Trophoblast cell (in vitro differentiated cells and primary cell): Measurements from ENCODE around the gene DND1.

Source experiments
- DNase-seq, 2 donors: peaks; one replicate each; pipeline ENCODE4 v3.0.0-alpha.2; 2016
- H2AFZ ChIP-seq: 2 replicates; pipeline ENCODE4 v1.6.1; 2013; ENCODE audit warnings: low read length, moderate library complexity, mild to moderate bottlenecking; ENCODE audit not compliant: insufficient read depth, poor library complexity
- H2AK5ac ChIP-seq: 2 replicates; pipeline ENCODE4 v1.6.1; 2013; ENCODE audit warnings: mild to moderate bottlenecking, low read length
- H2BK120ac ChIP-seq: 2 replicates; pipeline ENCODE4 v1.6.1; 2013; ENCODE audit warnings: low read length, mild to moderate bottlenecking, moderate library complexity; ENCODE audit not compliant: insufficient read depth, poor library complexity
- H2BK12ac ChIP-seq: 2 replicates; pipeline ENCODE4 v1.6.1; 2013; ENCODE audit warnings: mild to moderate bottlenecking, low read length, moderate library complexity
- H2BK5ac ChIP-seq: 2 replicates; pipeline ENCODE4 v1.6.1; 2013; ENCODE audit warnings: low read length, low read depth, moderate library complexity, mild to moderate bottlenecking; ENCODE audit not compliant: poor library complexity
- H3K14ac ChIP-seq: 2 replicates; pipeline ENCODE4 v1.6.1; 2013; ENCODE audit warnings: mild to moderate bottlenecking, low read length
- H3K18ac ChIP-seq: 2 replicates; pipeline ENCODE4 v1.6.1; 2013; ENCODE audit warnings: mild to moderate bottlenecking, low read length
- H3K23ac ChIP-seq: 2 replicates; pipeline ENCODE4 v1.6.1; 2013; ENCODE audit warnings: low read length
- H3K27ac ChIP-seq: 2 replicates; pipeline ENCODE4 v1.5.1; 2013; ENCODE audit warnings: low read depth, mild to moderate bottlenecking, inconsistent platforms, low read length, moderate library complexity
- H3K27me3 ChIP-seq: 2 replicates; pipeline ENCODE4 v1.6.1; 2013; ENCODE audit warnings: inconsistent platforms, mild to moderate bottlenecking, low read length, moderate library complexity; ENCODE audit not compliant: insufficient read depth
- H3K36me3 ChIP-seq, 2 experiments: 1 replicate in 1 of 2; 2 replicates in 1 of 2; pipeline ENCODE4 v1.6.1; 2013; ENCODE audit warnings: low read length in 2 of 2, mild to moderate bottlenecking in 2 of 2, moderate library complexity in 1 of 2; ENCODE audit not compliant: insufficient read depth in 2 of 2, control insufficient read depth in 1 of 2
- H3K4ac ChIP-seq: 2 replicates; pipeline ENCODE4 v1.6.1; 2013; ENCODE audit warnings: low read depth, mild to moderate bottlenecking, low read length, moderate library complexity
- H3K4me1 ChIP-seq, 2 experiments: 1 replicate in 1 of 2; 2 replicates in 1 of 2; pipeline ENCODE4 v1.6.1; 2013; ENCODE audit warnings: low read length in 2 of 2, mild to moderate bottlenecking in 2 of 2, moderate library complexity in 1 of 2; ENCODE audit not compliant: insufficient read depth in 2 of 2, control insufficient read depth in 1 of 2
- H3K4me2 ChIP-seq: 2 replicates; pipeline ENCODE4 v1.6.1; 2013; ENCODE audit warnings: inconsistent platforms, mild to moderate bottlenecking, low read length, moderate library complexity
- H3K4me3 ChIP-seq: 2 replicates; pipeline ENCODE4 v1.5.1; 2013; ENCODE audit warnings: mild to moderate bottlenecking, low read depth, low read length, inconsistent platforms
- H3K79me1 ChIP-seq: one replicate; pipeline ENCODE4 v1.6.1; 2013; ENCODE audit warnings: low read length
- H3K79me2 ChIP-seq: 2 replicates; pipeline ENCODE4 v1.6.1; 2013; ENCODE audit warnings: low read length, mild to moderate bottlenecking; ENCODE audit not compliant: control insufficient read depth, insufficient read depth, poor library complexity
- H3K9ac ChIP-seq: 2 replicates; pipeline ENCODE4 v1.6.1; 2013; ENCODE audit warnings: mild to moderate bottlenecking, low read length
- H3K9me3 ChIP-seq: 2 replicates; pipeline ENCODE4 v1.6.1; 2013; ENCODE audit warnings: low read depth, mild to moderate bottlenecking, control low read depth, inconsistent platforms, low read length; ENCODE audit not compliant: insufficient read depth
- H4K12ac ChIP-seq: 2 replicates; pipeline ENCODE4 v1.6.1; 2013; ENCODE audit warnings: low read depth, mild to moderate bottlenecking, low read length, moderate library complexity
- H4K8ac ChIP-seq: 2 replicates; pipeline ENCODE4 v1.6.1; 2013; ENCODE audit warnings: low read depth, mild to moderate bottlenecking, low read length, moderate library complexity
- H4K91ac ChIP-seq: one replicate; pipeline ENCODE4 v1.6.1; 2013; ENCODE audit warnings: low read depth, mild to moderate bottlenecking, low read length, moderate library complexity
- WGBS: extraction: QIAGEN DNeasy Blood & Tissue Kit; methylation state at CpG from one replicate; pipeline ENCODE4 v1.1.7; 2013; ENCODE audit warnings: missing lambda C conversion rate; ENCODE audit not compliant: insufficient read length, insufficient coverage; ENCODE audit errors: extremely low coverage; 5-methylcytosine and 5-hydroxymethylcytosine counted together

Gene DND1

GRCh38 chr5:140635291-140636257, 37.8 kb downstream of the DND1 start:
- no peak overlapping the region for H3K4ac ChIP-seq
- no peak overlapping the region for H2AFZ ChIP-seq
- no peak overlapping the region for H2BK5ac ChIP-seq
- H3K4me2 ChIP-seq: no peak overlapping the region
- H3K9me3 ChIP-seq: peaks cover 16% of the 10 kb centered on the region
- no peak overlapping the region for H3K23ac ChIP-seq
- no peak overlapping the region for H4K91ac ChIP-seq
- no peaks in the 10 kb centered on the region for H3K36me3 ChIP-seq
- H3K18ac ChIP-seq: no peak overlapping the region
- H3K27me3 ChIP-seq: no peaks in the 10 kb centered on the region
- WGBS: no CpG with 5 or more reads among the region's 8 CpGs
- H2BK120ac ChIP-seq: no peak overlapping the region
- H2AK5ac ChIP-seq: no peak overlapping the region
- peaks cover 5 to 10% of the 10 kb centered on the region in 2 experiments for H3K4me1 ChIP-seq
- no peak overlapping the region for H3K9ac ChIP-seq
- DNase-seq: no peak
- H3K79me1 ChIP-seq: peaks cover 4% of the 10 kb centered on the region
- no peak overlapping the region for H3K27ac ChIP-seq
- H3K14ac ChIP-seq: no peak overlapping the region
- H4K12ac ChIP-seq: no peak overlapping the region
- no peak overlapping the region for H4K8ac ChIP-seq
- peaks cover 4% of the 10 kb centered on the region for H3K79me2 ChIP-seq
- no peak overlapping the region for H3K4me3 ChIP-seq
- no peak overlapping the region for H2BK12ac ChIP-seq

DNA sequence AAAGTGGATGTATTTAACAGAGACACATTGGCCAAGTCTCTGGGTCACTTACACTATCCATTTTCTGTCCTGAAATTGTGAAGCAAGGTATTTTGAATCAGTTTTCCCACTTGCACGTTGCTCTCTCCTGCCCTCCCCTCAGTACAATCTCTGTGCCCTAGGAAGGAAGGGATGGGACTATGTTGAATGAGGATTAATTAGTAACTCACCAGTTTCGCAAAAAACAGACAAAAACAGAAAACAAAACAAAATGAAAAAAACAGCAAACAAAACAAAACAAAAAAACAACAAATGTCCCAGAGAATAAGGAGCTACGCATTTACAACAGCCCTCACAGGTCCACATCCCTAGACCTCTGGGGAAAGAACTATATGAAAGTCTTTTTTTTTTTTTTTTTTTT, 39.3 kb downstream of the DND1 start:
- Histone ChIP-seq H3K9me3 (peaks cover 16% of the 10 kb centered on the region), H2BK120ac (no peak overlapping the region), H2AK5ac (no peak overlapping the region), H3K23ac (no peak overlapping the region), H3K4ac (no peak overlapping the region), H2AFZ (no peak overlapping the region), H3K79me1 (no peaks in the 10 kb centered on the region), H3K14ac (no peak overlapping the region), H3K9ac (no peak overlapping the region), H2BK5ac (no peak overlapping the region), H2BK12ac (no peak overlapping the region), H4K12ac (no peak overlapping the region), H3K27ac (no peak overlapping the region), H3K4me3 (no peak overlapping the region), H4K91ac (no peak overlapping the region), H3K4me1 (peaks cover 0 to 4% of the 10 kb centered on the region in 2 experiments), H3K36me3 (no peaks in the 10 kb centered on the region), H3K27me3 (no peaks in the 10 kb centered on the region), H3K4me2 (no peak overlapping the region), H3K79me2 (no peaks in the 10 kb centered on the region), H4K8ac (no peak overlapping the region), H3K18ac (no peak overlapping the region)
- WGBS: no CpG with 5 or more reads among the region's 3 CpGs
- DNase-seq: no peak

DNA sequence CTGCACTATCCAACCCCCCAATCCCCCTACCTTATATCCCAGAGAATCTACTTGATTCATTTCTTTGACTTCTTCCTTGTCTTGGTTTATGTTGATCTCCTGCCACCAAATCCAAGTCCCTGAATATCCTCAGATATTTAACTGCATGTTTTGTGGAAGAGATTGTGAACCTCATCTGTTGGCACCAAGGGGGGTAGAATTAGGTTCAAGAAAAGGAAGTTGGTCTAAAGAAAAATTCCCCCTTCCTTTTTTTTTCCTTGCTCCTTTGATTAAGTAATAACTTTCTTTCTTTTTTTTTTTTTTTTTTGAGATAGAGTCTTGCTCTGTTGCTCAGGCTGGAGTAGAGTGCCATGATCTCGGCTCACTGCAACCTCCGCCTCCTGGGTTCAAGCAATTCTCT, 39.9 kb downstream of the DND1 start:
- Histone ChIP-seq H3K4me3 (no peak overlapping the region), H3K14ac (no peak overlapping the region), H2AFZ (no peak overlapping the region), H3K27me3 (no peaks in the 10 kb centered on the region), H3K9me3 (peaks cover 17% of the 10 kb centered on the region), H3K4me1 (no peaks in the 10 kb centered on the region), H3K27ac (no peak overlapping the region), H4K8ac (no peak overlapping the region), H3K18ac (no peak overlapping the region), H3K9ac (no peak overlapping the region), H2BK12ac (no peak overlapping the region), H3K4ac (no peak overlapping the region), H3K36me3 (no peaks in the 10 kb centered on the region), H3K4me2 (no peak overlapping the region), H3K23ac (no peak overlapping the region), H2AK5ac (no peak overlapping the region), H4K91ac (no peak overlapping the region), H3K79me1 (no peaks in the 10 kb centered on the region), H3K79me2 (no peaks in the 10 kb centered on the region), H2BK120ac (no peak overlapping the region), H2BK5ac (no peak overlapping the region), H4K12ac (no peak overlapping the region)
- WGBS: no CpG with 5 or more reads among the region's 2 CpGs
- no peak for DNase-seq

GRCh38 chr5:140633021-140633471, 40.3 kb downstream of the DND1 start, which contains the start of gene CD14:
Gene CD14, minus strand, starts transcription at chr5:140633175. Its CDS starts 104 bp downstream, at chr5:140633071.
- H3K79me1 ChIP-seq: no peaks in the 10 kb centered on the region

More at GRCh38 chr5:140633021-140633471, 40.3 kb downstream of the DND1 start, which contains the start of gene CD14:
- Histone ChIP-seq H3K36me3 (peaks cover 0 to 2% of the 10 kb centered on the region in 2 experiments), H3K4me3 (no peak within 1 kb of the TSS), H4K91ac (no peak within 1 kb of the TSS), H2BK12ac (no peak within 1 kb of the TSS), H2AFZ (no peak within 1 kb of the TSS), H3K27ac (no peak within 1 kb of the TSS), H4K12ac (no peak within 1 kb of the TSS), H3K14ac (no peak within 1 kb of the TSS), H3K18ac (no peak within 1 kb of the TSS), H3K9ac (no peak within 1 kb of the TSS), H3K4ac (no peak within 1 kb of the TSS), H3K23ac (no peak within 1 kb of the TSS), H3K9me3 (peaks cover 18% of the 10 kb centered on the region), H3K4me1 (no peaks in the 10 kb centered on the region), H2BK120ac (no peak within 1 kb of the TSS), H4K8ac (no peak within 1 kb of the TSS), H3K27me3 (no peaks in the 10 kb centered on the region), H2BK5ac (no peak within 1 kb of the TSS), H2AK5ac (no peak within 1 kb of the TSS), H3K4me2 (no peak within 1 kb of the TSS), H3K79me2 (no peaks in the 10 kb centered on the region)
- WGBS: no CpG with 5 or more reads among the region's 16 CpGs
- peak; percentile 84 to 86 for DNase-seq
